Sigmoid colon (tissue), 7 donors: ENCODE data around the gene TCP11. TPM values are rescaled to one million over a fixed set of nuclear protein-coding genes. Genes with fewer than 3 reads are reported as not detected.

ENCODE experiments used
- DNase-seq: peaks from one replicate; pipeline ENCODE4 v3.0.0-alpha.2; 2019
- H3K27ac ChIP-seq, 4 donors: fragments of 200-600 bp; sonication (generic); one replicate each; pipeline ENCODE4 v1.5.1; 2016 to 2019; ENCODE audit warnings: mild to moderate bottlenecking in 1 of 4
- H3K27me3 ChIP-seq, 3 donors: fragments of 200-600 bp; sonication (generic); one replicate each; pipeline ENCODE4 v1.5.1; 2019; ENCODE audit warnings: mild to moderate bottlenecking in 1 of 3
- H3K36me3 ChIP-seq, 4 donors: fragments of 200-600 bp; sonication (generic); one replicate each; pipeline ENCODE4 v1.5.1; 2016 to 2019
- H3K4me1 ChIP-seq, 4 donors: fragments of 200-600 bp; sonication (generic); one replicate each; pipeline ENCODE4 v1.5.1; 2017 to 2019
- H3K4me3 ChIP-seq, 4 donors: fragments of 200-600 bp; sonication (generic); one replicate each; pipeline ENCODE4 v1.5.1; 2017 to 2019; ENCODE audit warnings: mild to moderate bottlenecking in 2 of 4, moderate library complexity in 1 of 4
- H3K9me3 ChIP-seq, 4 donors: fragments of 200-600 bp in 3 of 4; sonication (generic) in 3 of 4; one replicate each; pipeline versions ENCODE4 v1.5.1 to v1.6.1; 2013 to 2019
- CTCF ChIP-seq, 4 experiments: fragments of 450-650 bp in 3 of 4; fragments of 200-600 bp in 1 of 4; IDR thresholded peaks; one replicate each; pipeline ENCODE4 v1.5.1; 2016 to 2019; ENCODE audit warnings: antibody characterized with exemption in 4 of 4, mild to moderate bottlenecking in 3 of 4, moderate library complexity in 2 of 4
- EP300 ChIP-seq, 4 donors: sonication (generic); formaldehyde crosslinking; IDR thresholded peaks; one replicate each; pipeline ENCODE4 v1.6.1; 2017; ENCODE audit warnings: antibody characterized with exemption in 4 of 4
- POLR2A ChIP-seq, 2 donors: fragments of 450-650 bp; IDR thresholded peaks; one replicate each; pipeline ENCODE4 v1.6.1; 2016; ENCODE audit warnings: antibody characterized with exemption in 2 of 2, mild to moderate bottlenecking in 2 of 2, moderate library complexity in 2 of 2
- POLR2AphosphoS5 ChIP-seq, 4 donors: sonication (generic); formaldehyde crosslinking; IDR thresholded peaks; one replicate each; pipeline ENCODE4 v1.6.1; 2017; ENCODE audit warnings: antibody characterized with exemption in 4 of 4
- WGBS, 2 donors: extraction: QIAGEN DNeasy Blood & Tissue Kit; methylation state at CpG; one replicate each; pipeline ENCODE4 v1.1.7; 2013; 5-methylcytosine and 5-hydroxymethylcytosine counted together
- intact Hi-C: fragments of 100-400 bp; cut with DNase I; formaldehyde crosslinking; loops from one replicate; pipeline ENCODE4 v1.15.1; 2023
- polyA plus RNA-seq, 3 donors: library from polyadenylated mRNA; stranded (reverse); fragments of 200-250 nt; gene quantifications; one replicate each; pipeline ENCODE4 v1.2.3, GENCODE V29; 2013
- total RNA-seq, 4 donors: library from RNA; depleted of rRNA; stranded (reverse); fragments of >200 nt; gene quantifications; one replicate each; pipeline ENCODE4 v1.1.0, GENCODE V29; 2016
- donor health status: healthy with polysubstance abuse.
- donor health status: Bipolar disorder and iron deficiency.
- donor health status: healthy.

TCP11 gene
- total and polyA plus RNA-seq, 7 donors: 0.66 TPM; not detected in 6

GRCh38 chr6:35161266-35161665 lies 20.1 kb upstream of the TCP11 start:
- DNase-seq: no peak
- H3K27ac ChIP-seq: no peak overlapping the region
- H3K4me3 ChIP-seq: no peak overlapping the region
- no peaks in the 10 kb centered on the region for H3K9me3 ChIP-seq
- no peaks in the 10 kb centered on the region for H3K4me1 ChIP-seq
- intact Hi-C loops: no loop called here
- no peaks in the 10 kb centered on the region for H3K27me3 ChIP-seq
- no peak for TF ChIP-seq CTCF (IDR thresholded peaks at IDR 0.05)
- H3K36me3 ChIP-seq: no peaks in the 10 kb centered on the region

- intact Hi-C loops: no loop called here
- no peak overlapping the region for H3K27ac ChIP-seq
Measured at GRCh38 chr6:35160642-35161041, 19.5 kb upstream of the TCP11 start.

GRCh38 chr6:35158520-35158919 lies 17.4 kb upstream of the TCP11 start:
- intact Hi-C loops: no loop called here
- no peak for DNase-seq
- no peak for TF ChIP-seq POLR2A (IDR thresholded peaks at IDR 0.05)
- no peak for TF ChIP-seq POLR2AphosphoS5 (IDR thresholded peaks at IDR 0.05)
- TF ChIP-seq EP300 (IDR thresholded peaks at IDR 0.05): no peak
- no peak for TF ChIP-seq CTCF (IDR thresholded peaks at IDR 0.05)
- Histone ChIP-seq H3K27ac (no peak overlapping the region), H3K36me3 (no peaks in the 10 kb centered on the region), H3K4me3 (no peak overlapping the region), H3K4me1 (no peaks in the 10 kb centered on the region), H3K9me3 (no peaks in the 10 kb centered on the region), H3K27me3 (no peaks in the 10 kb centered on the region)

More at GRCh38 chr6:35160642-35161041, 19.5 kb upstream of the TCP11 start:
- Histone ChIP-seq H3K9me3 (no peaks in the 10 kb centered on the region), H3K27me3 (no peaks in the 10 kb centered on the region), H3K4me3 (no peak overlapping the region), H3K36me3 (no peaks in the 10 kb centered on the region), H3K4me1 (no peaks in the 10 kb centered on the region)
- no peak for TF ChIP-seq CTCF (IDR thresholded peaks at IDR 0.05)
- TF ChIP-seq POLR2A (IDR thresholded peaks at IDR 0.05): no peak
- 61 to 75% methylated on average over 5 of the region's 5 CpGs for WGBS, 2 donors
- DNase-seq: no peak

- WGBS, 2 donors: 94 to 97% methylated on average over 1 of the region's 1 CpG
- Histone ChIP-seq H3K9me3 (no peaks in the 10 kb centered on the region), H3K27me3 (no peaks in the 10 kb centered on the region), H3K4me3 (no peak overlapping the region), H3K27ac (no peak overlapping the region), H3K36me3 (no peaks in the 10 kb centered on the region), H3K4me1 (peaks cover 0 to 9% (median 0%) of the 10 kb centered on the region in 4 donors)
- intact Hi-C loops: no loop called here
- TF ChIP-seq POLR2A (IDR thresholded peaks at IDR 0.05) (no peak), EP300 (IDR thresholded peaks at IDR 0.05) (no peak), CTCF (IDR thresholded peaks at IDR 0.05) (no peak), POLR2AphosphoS5 (IDR thresholded peaks at IDR 0.05) (no peak)
- no peak for DNase-seq
Measured at GRCh38 chr6:35154947-35155346, 13.8 kb upstream of the TCP11 start.

- H3K36me3 ChIP-seq: no peaks in the 10 kb centered on the region
- intact Hi-C loops: no loop called here
- H3K9me3 ChIP-seq: no peaks in the 10 kb centered on the region
- peaks cover 0 to 9% (median 0%) of the 10 kb centered on the region in 4 donors for H3K4me1 ChIP-seq
- no peak overlapping the region for H3K27ac ChIP-seq
- no peaks in the 10 kb centered on the region for H3K27me3 ChIP-seq
- WGBS, 2 donors: 90 to 93% methylated on average over 2 of the region's 2 CpGs
- no peak for DNase-seq
- no peak for TF ChIP-seq POLR2A (IDR thresholded peaks at IDR 0.05)
- no peak for TF ChIP-seq POLR2AphosphoS5 (IDR thresholded peaks at IDR 0.05)
- TF ChIP-seq CTCF (IDR thresholded peaks at IDR 0.05): no peak
- TF ChIP-seq EP300 (IDR thresholded peaks at IDR 0.05): no peak
- H3K4me3 ChIP-seq: no peak overlapping the region
Measured at GRCh38 chr6:35154262-35154661, 13.1 kb upstream of the TCP11 start.
